ENCODE measurements around the gene RAB3B.

Gene RAB3B

DNA sequence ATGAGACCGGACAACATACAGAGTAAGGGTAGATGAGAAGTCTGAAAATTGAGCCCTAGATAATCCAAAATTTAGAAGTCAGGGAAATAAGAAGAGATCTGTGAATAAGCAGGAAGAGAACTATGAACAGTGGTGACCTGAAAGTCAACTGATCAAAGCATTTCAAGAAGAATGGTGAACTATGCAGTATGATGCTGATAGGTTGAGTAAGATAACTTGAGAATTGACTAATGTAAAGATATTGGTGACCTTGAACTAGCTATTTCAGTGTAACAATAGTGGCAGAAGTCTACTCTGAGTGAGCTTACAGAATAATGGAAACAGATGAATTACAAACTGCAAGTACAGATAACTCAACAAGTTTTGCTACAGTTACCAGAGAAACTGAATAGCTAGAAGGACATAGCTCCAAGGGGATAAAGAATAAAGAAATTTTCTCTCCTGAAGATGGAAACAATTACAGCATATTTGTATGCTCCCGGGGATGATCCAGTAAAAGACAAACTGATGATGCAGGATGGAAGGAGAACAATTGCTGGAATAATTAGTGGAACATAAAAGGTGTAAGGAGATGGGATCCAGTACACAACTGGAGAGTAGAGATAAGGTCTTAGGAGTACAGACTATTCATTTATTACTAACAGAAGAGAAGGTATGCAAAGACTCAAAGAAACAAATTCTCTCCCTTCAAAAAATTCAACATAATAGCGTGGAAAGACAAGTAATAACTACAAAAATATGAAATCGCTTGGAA, 122.8 kb downstream of the RAB3B start:
- no peak for DNase-seq

DNA sequence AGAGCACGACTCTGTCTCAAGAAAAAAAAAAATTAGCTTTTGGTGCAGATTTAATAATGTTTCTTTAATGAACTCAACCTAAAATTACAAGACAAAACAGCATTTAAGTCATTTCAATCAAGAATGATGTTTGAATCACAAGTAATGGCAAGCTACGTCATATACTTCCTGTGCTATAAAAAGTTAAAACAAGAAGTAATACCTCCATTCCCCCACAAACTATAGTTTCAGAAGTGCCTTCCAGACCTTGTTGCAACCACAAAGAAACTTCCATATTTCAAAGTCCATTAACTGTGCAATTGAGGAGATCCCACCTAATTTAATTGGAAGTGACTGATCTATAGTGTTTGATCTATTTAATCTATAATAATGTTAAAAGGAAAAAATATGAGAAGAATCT, 127.1 kb downstream of the RAB3B start:
- no peak for DNase-seq

DNA sequence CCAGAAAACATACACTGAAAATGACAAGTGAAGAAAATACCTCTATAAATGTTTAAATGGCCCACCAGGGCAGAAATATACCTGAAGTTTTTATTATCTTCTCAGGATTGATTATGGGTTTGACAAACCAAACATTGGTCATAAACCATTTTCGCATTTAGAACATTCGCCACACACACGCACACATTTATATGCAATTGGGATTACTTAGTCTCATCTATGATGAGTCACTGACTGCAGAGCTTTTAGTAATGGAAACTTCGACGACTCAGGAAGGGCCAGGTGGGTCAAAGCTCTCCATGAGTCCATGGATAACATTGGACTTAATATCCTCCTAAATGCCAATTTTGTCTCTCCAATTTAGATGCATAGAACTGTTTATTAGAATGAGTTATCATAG, 128.8 kb downstream of the RAB3B start:
- no peak for DNase-seq

DNA sequence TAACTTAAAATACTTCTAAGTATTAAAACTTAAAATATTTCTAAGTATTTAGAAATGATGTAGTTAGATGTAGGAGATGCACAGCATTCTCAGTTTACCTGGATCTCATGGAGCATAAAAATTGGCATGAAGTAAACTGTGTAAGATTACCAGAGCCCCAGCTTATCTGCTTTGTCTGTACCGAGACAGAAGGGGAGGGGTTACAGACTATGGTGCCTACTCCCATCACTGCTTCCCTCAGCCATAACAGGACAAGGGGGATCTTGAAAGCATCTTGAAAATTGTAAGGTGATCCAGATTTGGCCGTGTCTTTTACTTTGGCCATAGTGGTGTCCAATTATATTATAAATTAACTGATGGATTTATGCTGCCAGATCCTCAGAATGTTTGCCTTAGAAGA, 130.8 kb downstream of the RAB3B start:
- DNase-seq = no peak

DNA sequence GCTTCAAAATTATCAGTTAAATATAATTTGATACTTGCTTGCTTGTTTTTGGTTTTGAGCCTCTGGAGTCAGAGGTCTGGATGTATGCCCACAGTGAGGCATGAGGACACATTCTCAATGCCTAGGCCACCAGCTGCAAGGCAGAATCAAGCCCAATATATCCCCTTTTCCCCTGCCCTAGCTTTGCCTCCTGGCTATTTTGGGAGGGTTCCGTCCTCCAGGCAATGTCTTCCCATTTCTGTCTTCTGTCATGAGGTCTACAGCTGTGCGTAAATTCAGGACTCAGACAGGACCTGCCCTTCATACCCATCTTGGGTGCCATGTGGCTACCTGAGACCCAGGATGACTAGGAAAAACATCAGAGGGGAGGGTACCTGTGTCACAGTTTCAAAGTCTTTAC, 131.2 kb downstream of the RAB3B start:
- DNase-seq = no peak

DNA sequence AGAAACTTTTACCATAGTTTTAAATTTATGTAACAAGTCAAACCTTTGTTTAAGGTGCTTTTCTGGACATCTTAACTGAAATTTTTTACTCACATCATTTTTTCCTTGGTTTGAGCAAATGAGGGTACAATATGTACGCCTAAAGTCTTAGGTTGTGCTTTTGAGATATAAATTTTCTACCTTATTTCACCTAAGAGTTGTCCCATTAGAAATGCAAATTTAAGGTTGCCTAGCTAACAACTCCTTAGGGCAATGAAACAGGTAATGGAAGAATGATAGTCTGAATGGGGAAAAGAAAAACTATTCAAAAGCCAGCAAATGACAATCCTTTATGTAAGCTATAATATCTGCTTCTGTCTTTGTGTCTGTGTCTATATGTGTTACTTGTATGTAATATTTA, 131.6 kb downstream of the RAB3B start:
- no peak for DNase-seq
